Natural killer cell (primary cell): ENCODE data around the gene DCP2. TPM values are rescaled to one million over a fixed set of nuclear protein-coding genes. Genes with fewer than 3 reads are reported as not detected.
A peak's percentile ranks its signal among the peaks of the same experiment; 100 is the strongest.

Experiments
- ATAC-seq, 3 donors: fragments of 150-1000 bp in 2 of 3; fragments of 200-7000 bp in 1 of 3; cut with Tn5 transposase; 1 replicate in 1 of 3; 2 replicates in 2 of 3; pipeline ENCODE4 v1.10.0; 2021; ENCODE audit warnings: mild to moderate bottlenecking in 2 of 3, moderate library complexity in 2 of 3
- DNase-seq, 2 donors: peaks; one replicate each; pipeline versions ENCODE4 v3.0.0 to v3.0.0-alpha.2; 2013 to 2021; ENCODE audit warnings: mixed read lengths in 1 of 2
- H3K27ac ChIP-seq: one replicate; pipeline ENCODE4 v1.5.1; 2013; ENCODE audit warnings: mild to moderate bottlenecking, low read length
- H3K27me3 ChIP-seq: one replicate; pipeline ENCODE4 v1.6.1; 2013; ENCODE audit warnings: low read length; ENCODE audit not compliant: control insufficient read depth, insufficient read depth
- H3K36me3 ChIP-seq: one replicate; pipeline ENCODE4 v1.6.1; 2013; ENCODE audit warnings: low read length; ENCODE audit not compliant: control insufficient read depth, insufficient read depth
- H3K4me1 ChIP-seq: one replicate; pipeline ENCODE4 v1.6.1; 2013; ENCODE audit warnings: low read length; ENCODE audit not compliant: control insufficient read depth, insufficient read depth
- H3K4me3 ChIP-seq: one replicate; pipeline ENCODE4 v1.5.1; 2013; ENCODE audit warnings: low read length
- H3K9me3 ChIP-seq: one replicate; pipeline ENCODE4 v1.6.1; 2013; ENCODE audit warnings: low read length; ENCODE audit not compliant: control insufficient read depth, insufficient read depth
- H3K27ac Mint-ChIP-seq, 2 donors: one replicate each; pipeline ENCODE4 v1.8.0; 2022; ENCODE audit warnings: mild to moderate bottlenecking in 2 of 2, mixed read lengths in 2 of 2, moderate library complexity in 1 of 2
- H3K27me3 Mint-ChIP-seq, 2 donors: one replicate each; pipeline ENCODE4 v1.8.0; 2022; ENCODE audit warnings: low read depth in 2 of 2, mixed read lengths in 2 of 2
- H3K36me3 Mint-ChIP-seq: one replicate; pipeline ENCODE4 v1.8.0; 2022; ENCODE audit warnings: mixed read lengths
- H3K4me1 Mint-ChIP-seq, 2 donors: one replicate each; pipeline ENCODE4 v1.8.0; 2022; ENCODE audit warnings: mixed read lengths in 2 of 2
- H3K4me3 Mint-ChIP-seq: one replicate; pipeline ENCODE4 v1.8.0; 2022; ENCODE audit warnings: mild to moderate bottlenecking, moderate library complexity, mixed read lengths
- H3K9me3 Mint-ChIP-seq, 2 donors: one replicate each; pipeline ENCODE4 v1.8.0; 2022; ENCODE audit warnings: mixed read lengths in 2 of 2
- CTCF ChIP-seq: fragments of 200-600 bp; IDR thresholded peaks from one replicate; pipeline ENCODE4 v1.8.0; 2022; ENCODE audit warnings: antibody characterized with exemption
- WGBS: methylation state at CpG from one replicate; pipeline ENCODE4 v1.1.7; 2013; ENCODE audit warnings: missing lambda C conversion rate; ENCODE audit not compliant: insufficient coverage; 5-methylcytosine and 5-hydroxymethylcytosine counted together
- intact Hi-C: fragments of 100-400 bp; cut with micrococcal nuclease; formaldehyde crosslinking; loops from one replicate; pipeline ENCODE4 v1.14.2; 2022
- total RNA-seq, 4 donors: library from RNA; stranded (reverse); fragments of 120-200 nt in 1 of 4; gene quantifications; one replicate each; pipeline versions ENCODE4 v1.2.3 to v1.2.4, GENCODE V29; 2013 to 2022

DCP2 gene
- total RNA-seq, 3 donors from 2014 or later (not counting 1 experiment from before 2014, with no cell fraction given) = 69.3 to 82.9 (median 76.7) TPM

- Histone ChIP-seq H3K9me3 (no peaks in the 10 kb centered on the region), H3K4me3 (no peak overlapping the region), H3K36me3 (peaks cover 12% of the 10 kb centered on the region), H3K27ac (no peak overlapping the region), H3K4me1 (peaks cover 12% of the 10 kb centered on the region), H3K27me3 (no peaks in the 10 kb centered on the region)
- Mint-ChIP-seq H3K27me3 (no peaks in the 10 kb centered on the region), H3K36me3 (no peaks in the 10 kb centered on the region), H3K27ac (peak overlapping the region; percentile 61 to 69), H3K4me3 (peak overlapping the region; percentile 82), H3K4me1 (peaks cover 74 to 77% of the 10 kb centered on the region in 2 donors), H3K9me3 (no peaks in the 10 kb centered on the region)
- no peak for TF ChIP-seq CTCF
- DNase-seq (no peak), ATAC-seq (no peak)
- intact Hi-C loops = no loop called here
- WGBS = 77% methylated on average over 3 of the region's 3 CpGs
Measured at GRCh38 chr5:112979723-112980122, 3.1 kb downstream of the DCP2 start.

DNA sequence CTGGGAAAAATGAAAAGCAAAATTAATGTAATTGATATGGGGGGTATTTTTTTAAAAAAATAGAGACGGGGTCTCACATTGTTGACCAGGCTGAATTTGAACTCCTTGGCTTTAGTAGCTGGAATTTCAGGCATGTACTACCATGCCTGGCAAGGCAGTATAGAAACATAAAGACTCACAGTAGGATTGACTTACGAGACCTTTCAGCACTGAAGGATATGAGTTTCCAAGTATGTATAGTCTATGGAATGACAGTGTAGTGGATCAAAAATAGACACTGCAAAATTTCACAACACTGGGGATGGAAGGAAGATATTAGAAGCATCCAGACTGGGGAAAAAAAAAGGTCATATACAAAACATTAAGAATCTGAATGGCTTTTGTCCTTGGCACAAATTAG is 6.8 kb downstream of the DCP2 start:
- no peak overlapping the region for H3K4me3 ChIP-seq
- Mint-ChIP-seq H3K4me1 (peaks cover 49 to 51% of the 10 kb centered on the region in 2 donors), H3K9me3 (no peaks in the 10 kb centered on the region), H3K27me3 (no peaks in the 10 kb centered on the region), H3K36me3 (no peaks in the 10 kb centered on the region), H3K4me3 (no peak overlapping the region), H3K27ac (peak overlapping the region in 1 of 2 donors; percentile 65)
- peaks cover 23% of the 10 kb centered on the region for H3K36me3 ChIP-seq
- H3K27me3 ChIP-seq = no peaks in the 10 kb centered on the region
- no peak for ATAC-seq
- H3K4me1 ChIP-seq = no peaks in the 10 kb centered on the region
- intact Hi-C loops = no loop called here
- TF ChIP-seq CTCF = no peak
- no peak for DNase-seq
- 100% methylated on average over 2 of the region's 2 CpGs for WGBS
- no peak overlapping the region for H3K27ac ChIP-seq
- H3K9me3 ChIP-seq = no peaks in the 10 kb centered on the region

DNA sequence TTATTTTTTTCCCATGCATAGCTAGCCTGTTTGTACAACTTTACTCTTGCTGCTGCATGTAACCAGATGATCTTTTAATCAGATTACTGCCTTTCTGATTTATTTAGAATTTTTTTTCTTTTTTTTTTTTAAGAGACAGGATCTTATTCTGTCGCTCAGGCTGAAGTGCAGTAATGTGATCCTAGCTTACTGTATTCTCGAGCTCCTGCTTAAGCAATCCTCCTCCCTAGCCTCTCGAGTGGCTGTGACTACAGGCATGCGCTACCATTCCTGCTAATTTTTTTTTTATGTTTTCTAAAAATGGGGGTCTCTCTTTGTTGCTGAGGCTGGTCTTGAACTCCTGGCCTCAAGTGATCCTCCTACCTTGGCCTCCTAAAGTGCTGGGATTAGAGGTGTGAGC is 9.6 kb downstream of the DCP2 start:
- Mint-ChIP-seq H3K9me3 (no peaks in the 10 kb centered on the region), H3K27ac (no peak overlapping the region), H3K4me1 (peaks cover 39% of the 10 kb centered on the region in 2 donors), H3K27me3 (no peaks in the 10 kb centered on the region), H3K4me3 (no peak overlapping the region), H3K36me3 (no peaks in the 10 kb centered on the region)
- ATAC-seq (no peak), DNase-seq (no peak)
- Histone ChIP-seq H3K4me3 (no peak overlapping the region), H3K9me3 (no peaks in the 10 kb centered on the region), H3K36me3 (peaks cover 25% of the 10 kb centered on the region), H3K27me3 (no peaks in the 10 kb centered on the region), H3K4me1 (no peaks in the 10 kb centered on the region), H3K27ac (no peak overlapping the region)
- intact Hi-C loops = no loop called here
- 100% methylated on average over 3 of the region's 4 CpGs for WGBS
- no peak for TF ChIP-seq CTCF
